CD4-positive, alpha-beta T cell treated with Interleukin-17A for 1 hour (primary cell): ENCODE data around the gene RANBP9.

Source experiments
- DNase-seq: peaks from one replicate; pipeline ENCODE4 v3.0.0-alpha.2; 2020

RANBP9 gene

DNA sequence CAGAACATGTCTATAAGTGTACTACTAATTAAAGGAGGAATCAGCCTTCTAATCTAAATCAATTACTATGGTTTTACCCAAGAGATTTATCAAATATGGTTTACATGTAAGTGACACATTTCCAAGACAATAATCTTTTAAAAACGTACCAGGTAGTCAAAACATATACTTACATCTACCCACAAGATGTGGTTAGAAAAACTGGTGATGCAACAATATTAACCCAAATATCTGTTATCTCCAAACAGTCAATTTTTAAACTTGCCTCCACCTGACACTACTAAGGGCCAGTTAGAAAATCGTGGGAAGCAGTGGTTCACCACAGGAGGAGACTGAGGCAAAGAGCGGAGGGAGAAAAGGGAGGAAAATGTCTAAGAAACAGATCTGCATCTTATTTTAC lies 68.5 kb downstream of the RANBP9 start:
- no peak for DNase-seq

DNA sequence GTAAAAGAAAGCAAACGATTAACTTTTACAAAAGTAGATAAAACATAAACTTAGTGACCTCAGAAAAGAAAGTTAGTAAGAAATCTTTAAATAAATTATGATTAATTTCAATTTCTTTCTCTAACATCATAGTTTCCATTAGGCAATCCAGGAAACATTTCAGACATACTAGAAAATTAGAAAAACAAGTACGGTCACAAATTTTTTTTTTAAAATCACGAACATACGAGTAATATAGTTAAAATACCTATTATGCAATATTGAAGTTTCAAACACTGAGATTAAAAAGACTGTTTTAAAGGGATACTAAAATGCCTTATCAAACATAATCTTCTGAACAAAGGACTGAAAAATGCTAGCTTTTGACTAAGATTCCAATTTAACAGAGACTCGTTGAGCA lies 70.3 kb downstream of the RANBP9 start:
- no peak for DNase-seq

DNA sequence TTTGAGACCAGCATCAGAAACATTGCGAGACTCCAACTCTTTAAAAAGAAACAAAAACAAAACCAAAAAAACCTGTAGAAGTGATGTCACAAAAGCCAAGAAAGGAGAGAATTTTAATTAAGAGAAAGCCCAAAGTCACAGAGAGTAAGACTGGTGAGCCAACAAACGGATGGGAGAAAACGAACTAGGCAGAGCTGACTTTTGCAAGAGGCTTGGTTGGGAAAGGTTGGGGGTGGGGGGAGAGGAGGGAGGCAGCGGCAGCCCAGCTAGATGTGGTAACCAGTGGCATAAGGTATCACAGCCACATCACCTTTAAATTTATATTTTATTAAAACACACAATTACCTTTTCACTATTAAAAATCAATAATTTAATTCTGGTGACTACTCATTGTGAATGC lies 73.0 kb downstream of the RANBP9 start:
- DNase-seq = no peak

- no peak for DNase-seq
Observed at GRCh38 chr6:13638014-13638413, 73.6 kb downstream of the RANBP9 start.

DNA sequence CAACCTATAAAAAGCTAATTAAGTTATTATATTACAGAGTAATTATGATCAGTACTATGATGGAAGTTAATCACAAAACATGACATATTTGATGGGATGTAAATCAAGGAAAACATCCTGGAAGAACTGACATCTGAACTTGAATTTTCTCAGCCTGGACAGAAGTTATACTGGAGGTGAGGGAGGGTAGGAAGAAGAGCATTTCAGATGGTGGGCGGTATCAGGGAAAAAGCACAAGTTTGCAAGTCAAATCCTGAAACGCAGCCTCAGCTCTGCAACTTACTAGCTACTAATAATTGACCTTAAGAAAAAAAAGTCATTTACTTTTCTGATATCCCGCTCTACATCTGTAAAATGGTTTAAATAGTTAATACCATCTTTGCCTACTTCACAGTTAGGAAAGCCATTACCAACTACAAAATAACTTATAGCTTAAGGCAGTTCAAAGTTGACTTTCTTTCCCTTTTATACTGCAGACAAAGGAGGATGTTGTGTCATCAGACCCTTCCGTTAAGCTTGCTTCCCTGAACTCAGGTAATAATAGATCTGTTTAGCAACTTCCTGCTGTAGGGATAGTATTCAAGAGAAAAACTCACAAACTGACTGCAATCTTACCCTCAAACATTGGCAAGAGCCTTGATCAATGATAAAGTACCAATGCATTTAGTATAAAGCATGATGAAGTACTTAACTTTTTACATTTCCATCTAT lies 75.5 kb downstream of the RANBP9 start:
- DNase-seq = peak; percentile 14

- DNase-seq = no peak
Observed at GRCh38 chr6:13633343-13633742, 78.3 kb downstream of the RANBP9 start.

- DNase-seq = no peak
Observed at GRCh38 chr6:13630499-13630898, 81.1 kb downstream of the RANBP9 start.

- no peak for DNase-seq
Observed at GRCh38 chr6:13629459-13630116, 82.0 kb downstream of the RANBP9 start.

- DNase-seq = peak; percentile 56
Observed at GRCh38 chr6:13624871-13625288, 86.8 kb downstream of the RANBP9 start.

- no peak for DNase-seq
Observed at GRCh38 chr6:13617066-13617465, 94.6 kb downstream of the RANBP9 start.

- peak; percentile 51 for DNase-seq
Observed at GRCh38 chr6:13615792-13616120, 95.9 kb downstream of the RANBP9 start.

DNA sequence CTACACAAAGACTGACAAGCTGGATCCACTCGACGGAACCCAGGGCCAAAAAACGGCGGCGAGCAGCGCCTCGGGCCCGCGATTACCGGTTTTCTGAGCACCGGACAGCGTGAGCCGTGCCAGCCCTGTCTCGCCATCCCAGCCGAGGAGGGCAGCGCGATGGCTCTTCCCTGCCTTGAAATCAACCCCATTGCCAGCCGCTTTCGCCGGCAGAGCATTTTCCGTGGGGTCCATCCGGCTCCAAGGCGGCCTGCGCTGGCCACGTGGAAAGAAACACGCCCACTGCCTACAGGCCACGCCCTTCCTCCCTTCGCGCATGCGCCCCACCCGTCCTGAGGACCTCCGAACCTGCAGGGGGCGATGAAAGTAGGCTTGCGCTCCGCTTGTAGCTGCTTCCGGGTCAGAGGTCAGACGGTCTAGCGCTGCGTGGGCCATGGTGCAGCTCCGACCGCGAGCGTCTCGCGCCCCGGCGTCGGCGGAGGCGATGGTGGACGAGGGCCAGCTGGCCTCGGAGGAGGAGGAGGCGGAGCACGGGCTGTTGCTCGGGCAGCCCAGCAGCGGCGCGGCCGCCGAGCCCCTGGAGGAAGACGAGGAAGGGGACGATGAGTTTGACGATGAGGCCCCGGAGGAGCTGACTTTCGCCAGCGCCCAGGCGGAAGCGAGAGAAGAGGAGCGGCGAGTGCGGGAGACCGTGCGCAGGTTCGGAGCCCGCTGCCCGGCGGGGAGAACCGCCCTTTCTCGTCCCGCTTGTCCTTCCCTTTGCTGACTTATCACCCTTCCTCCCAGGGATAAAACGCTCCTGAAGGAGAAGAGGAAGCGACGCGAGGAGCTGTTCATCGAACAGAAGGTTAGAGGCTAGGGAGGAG lies 96.5 kb downstream of the RANBP9 start, which contains the start of gene NOL7:
NOL7 (plus strand) TSS at position 410 of the 866 bp plus-strand sequence; CDS start at position 434, 24 bp downstream.
- peak; percentile 98 for DNase-seq

DNA sequence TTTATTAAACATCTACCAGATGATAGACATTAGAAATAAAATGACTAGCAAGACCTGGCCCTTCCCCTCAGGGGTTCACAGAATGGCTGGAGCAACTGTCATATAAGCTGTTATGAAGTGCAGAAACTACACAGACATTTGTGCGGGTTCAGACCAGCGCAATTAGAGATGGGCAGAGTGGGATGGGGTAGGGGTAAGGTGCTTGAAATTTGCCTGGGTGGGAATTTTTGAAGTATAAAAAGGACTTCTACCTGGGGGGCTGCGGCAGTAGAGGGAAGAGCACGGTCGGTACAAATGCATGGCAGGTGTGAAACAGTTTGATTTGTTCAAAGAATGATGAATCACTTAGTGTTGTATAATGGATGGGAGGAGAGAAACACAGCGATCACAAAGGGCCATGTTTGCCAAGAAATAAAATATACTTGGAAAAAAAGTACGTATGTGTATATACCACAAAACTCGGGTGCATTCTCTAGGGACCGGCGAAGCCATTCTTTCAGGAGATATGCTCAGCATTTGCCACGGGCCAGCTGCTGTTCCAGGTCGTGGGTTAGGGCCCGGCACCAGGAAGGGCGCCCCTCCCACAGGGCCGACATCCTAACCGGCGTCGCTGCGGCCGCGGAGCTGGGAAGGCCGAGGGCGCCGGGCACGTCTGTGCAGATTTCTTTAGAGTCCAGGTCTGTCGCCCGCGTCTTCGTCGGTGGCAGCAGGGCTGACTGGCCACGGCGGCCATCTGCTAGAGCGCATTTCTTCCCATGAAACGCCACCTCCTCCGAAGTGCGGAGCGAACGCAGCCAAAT lies 97.3 kb downstream of the RANBP9 start:
- no peak for DNase-seq

DNA sequence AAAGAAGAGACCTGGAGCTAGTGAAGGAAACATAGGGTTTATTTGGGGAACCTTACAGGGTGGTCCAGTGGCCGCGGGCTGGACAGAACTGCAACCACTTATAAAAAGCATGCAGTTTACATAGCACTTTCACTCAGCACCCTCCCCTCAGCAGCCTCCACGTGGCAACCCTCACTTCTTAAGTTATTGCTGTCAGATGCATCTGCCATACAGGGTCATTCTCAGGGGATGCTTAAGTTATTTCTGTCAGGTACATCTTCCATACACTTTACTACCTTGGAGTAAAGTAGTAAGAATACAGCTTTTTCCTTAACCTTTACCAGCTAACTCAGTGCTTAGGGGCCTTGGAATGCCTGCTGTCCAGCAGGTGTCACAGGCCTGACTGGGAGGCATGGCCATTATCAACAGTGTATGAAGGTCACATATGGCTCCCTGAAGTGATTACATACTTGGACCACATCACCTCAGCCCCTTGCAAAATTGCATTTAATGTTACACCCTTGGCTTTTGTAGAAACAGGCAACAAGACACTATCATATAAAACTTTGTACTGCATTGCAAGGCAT lies 98.5 kb downstream of the RANBP9 start:
- no peak for DNase-seq

DNA sequence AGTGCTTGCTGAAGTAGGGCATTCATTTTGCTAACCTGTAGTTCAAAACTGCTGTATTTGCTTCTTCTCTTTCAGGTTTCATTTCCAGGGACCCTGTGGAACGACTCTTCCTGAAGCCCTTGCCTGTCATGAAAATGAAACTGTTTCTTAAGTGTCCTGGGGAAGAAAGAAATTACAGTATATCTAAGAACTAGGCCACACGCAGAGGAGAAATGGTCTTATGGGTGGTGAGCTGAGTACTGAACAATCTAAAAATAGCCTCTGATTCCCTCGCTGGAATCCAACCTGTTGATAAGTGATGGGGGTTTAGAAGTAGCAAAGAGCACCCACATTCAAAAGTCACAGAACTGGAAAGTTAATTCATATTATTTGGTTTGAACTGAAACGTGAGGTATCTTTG lies 99.9 kb downstream of the RANBP9 start:
- DNase-seq = no peak

- DNase-seq = no peak
Observed at GRCh38 chr6:13605634-13606033, 106.0 kb downstream of the RANBP9 start.

GRCh38 chr6:13604546-13605416 lies 106.9 kb downstream of the RANBP9 start:
- DNase-seq = no peak

DNA sequence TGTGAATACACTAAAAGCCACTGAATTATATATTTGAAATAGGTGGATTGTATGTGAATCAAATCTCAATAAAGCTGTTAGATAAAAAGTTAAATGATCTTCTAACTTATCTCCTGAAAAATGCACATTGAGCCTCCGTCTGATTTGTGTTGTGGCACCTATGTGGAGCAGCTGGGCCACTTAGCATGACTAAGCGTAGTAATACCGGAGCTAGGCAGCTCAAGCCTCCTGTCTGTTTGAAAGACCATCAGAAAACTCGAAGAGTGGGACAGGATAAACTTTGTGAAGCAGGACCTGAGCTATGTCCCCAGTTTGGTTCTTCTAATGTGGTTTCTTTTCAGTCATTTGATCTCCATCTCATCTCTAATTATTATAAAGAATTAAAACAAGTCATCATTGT lies 107.5 kb downstream of the RANBP9 start:
- no peak for DNase-seq

DNA sequence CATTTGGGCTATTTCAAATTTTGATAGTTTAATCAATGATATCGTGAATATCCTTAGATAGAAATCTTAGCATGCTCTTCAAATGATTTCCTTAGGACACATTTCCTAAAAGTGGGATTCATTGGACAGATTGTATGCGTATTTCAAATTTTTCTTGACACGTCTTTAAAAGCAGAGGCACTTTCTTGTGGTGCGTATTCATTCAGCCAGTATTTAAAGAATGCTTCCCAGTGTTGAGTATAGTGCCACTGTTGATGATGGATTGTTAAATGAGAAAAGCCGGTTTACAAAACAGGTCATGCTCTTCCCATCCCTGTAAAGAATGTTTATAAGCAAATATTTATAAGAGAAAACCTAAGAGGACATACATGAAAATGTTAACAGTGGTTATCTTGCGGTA lies 111.6 kb downstream of the RANBP9 start:
- no peak for DNase-seq

DNA sequence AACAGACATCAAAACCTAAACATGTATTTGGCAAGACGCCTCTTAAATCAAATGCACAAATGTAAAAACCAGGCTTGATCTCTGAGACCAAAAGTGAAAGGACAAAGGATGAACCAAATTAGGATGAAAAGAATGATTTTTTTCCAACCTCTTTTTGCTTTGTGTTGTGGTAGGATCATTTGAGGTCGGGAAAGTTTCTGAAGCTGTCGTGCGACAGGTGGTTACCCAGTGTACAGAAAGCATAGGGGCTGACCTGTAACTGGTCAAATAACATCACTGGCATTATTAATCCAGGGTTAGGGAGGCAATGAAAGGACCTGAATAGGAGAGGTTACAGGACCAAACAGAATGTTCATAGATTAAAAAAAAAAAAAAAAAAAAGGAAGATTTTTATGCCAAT lies 114.6 kb downstream of the RANBP9 start:
- DNase-seq = no peak

- no peak for DNase-seq
Observed at GRCh38 chr6:13593720-13594119, 117.9 kb downstream of the RANBP9 start.

DNA sequence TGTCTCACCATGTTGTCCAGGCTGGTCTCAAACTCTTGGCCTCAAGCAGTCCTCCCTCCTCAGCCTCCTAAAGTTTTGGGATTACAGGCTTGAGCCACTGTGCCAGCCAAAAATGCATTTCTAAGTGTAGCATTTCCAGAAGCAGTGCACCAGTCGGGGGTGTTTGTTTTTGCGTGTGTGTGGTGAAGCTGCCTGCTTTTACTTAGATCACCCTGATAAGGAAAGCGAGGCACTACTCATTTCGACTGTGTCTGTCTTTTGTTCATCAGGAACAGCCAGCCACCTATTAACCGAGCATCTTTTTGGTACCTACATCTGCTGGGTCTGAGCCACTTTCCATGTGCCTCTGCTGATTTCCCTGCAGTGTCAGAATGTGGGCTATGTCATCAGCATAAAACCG lies 118.5 kb downstream of the RANBP9 start:
- no peak for DNase-seq
